Measurements from ENCODE around the gene ERVW-1.
"Not testable (repeated sequence)": the region's sequence is repeated elsewhere in the genome, so short reads cannot be mapped to it uniquely, and the experiment has no call there.

The ERVW-1 gene, protein sequence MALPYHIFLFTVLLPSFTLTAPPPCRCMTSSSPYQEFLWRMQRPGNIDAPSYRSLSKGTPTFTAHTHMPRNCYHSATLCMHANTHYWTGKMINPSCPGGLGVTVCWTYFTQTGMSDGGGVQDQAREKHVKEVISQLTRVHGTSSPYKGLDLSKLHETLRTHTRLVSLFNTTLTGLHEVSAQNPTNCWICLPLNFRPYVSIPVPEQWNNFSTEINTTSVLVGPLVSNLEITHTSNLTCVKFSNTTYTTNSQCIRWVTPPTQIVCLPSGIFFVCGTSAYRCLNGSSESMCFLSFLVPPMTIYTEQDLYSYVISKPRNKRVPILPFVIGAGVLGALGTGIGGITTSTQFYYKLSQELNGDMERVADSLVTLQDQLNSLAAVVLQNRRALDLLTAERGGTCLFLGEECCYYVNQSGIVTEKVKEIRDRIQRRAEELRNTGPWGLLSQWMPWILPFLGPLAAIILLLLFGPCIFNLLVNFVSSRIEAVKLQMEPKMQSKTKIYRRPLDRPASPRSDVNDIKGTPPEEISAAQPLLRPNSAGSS

DNA sequence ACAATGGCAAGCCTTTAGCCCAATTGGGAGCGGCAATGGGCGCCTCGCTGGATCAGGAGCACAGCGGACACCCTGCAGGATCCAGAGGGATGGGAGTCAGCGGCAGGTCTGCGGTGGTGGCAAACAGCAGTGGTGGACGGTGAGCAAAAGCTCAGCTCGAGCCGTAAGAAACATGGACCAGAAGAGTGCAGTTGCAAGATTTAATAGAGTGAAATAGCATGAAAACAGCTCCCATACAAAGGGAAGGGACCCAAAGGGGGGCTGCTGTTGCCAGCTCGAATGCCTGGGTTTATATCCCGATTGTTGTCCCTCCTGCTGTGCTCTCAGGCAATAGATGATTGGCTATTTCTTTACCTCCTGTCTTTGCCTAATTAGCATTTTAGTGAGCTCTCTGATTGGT, at the start of gene ERVW-1:
ERVW-1 (minus strand) TSS at position 266 of the 400 bp plus-strand sequence. CDS start 7,565 bp downstream, outside the sequence.
- DNase-seq, result not testable (repeated sequence)

DNA sequence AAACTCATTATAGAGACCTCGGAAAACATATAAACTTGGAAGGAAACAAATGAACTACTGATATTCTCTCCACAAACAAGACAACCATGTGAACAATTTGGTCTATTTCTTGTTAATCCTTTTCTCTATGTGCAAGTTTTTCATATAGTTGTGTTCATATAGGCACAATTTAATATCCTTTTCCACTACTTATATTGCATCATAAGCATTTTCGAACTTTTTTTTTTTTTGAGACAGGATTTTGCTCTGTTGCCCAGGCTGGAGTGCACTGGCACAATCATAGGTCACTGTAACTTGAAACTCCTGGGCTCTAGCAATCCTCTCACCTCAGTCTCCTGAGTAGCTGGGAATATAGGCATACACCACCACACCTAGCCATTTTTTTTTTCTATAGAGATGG, 45.4 kb upstream of the ERVW-1 start:
- no peak for DNase-seq

DNA sequence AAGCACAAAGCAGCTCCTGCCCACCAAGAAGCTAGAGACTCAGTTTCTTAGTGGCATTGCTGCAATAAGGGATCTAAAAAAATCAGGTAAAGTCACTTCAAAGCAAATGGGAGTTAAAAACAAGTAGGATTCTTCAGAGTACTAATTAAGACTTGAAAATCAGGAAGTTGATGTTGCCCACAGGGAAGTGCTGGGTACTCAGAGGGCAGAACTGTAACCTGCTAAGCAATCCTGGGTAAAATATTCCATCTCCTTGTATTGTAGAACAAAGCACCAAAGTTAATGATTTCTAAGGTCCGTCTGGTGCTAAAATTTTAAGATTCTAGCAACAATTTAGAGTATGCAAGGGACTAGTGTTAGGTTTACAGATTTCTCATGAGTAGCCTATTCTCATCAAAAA, 42.3 kb upstream of the ERVW-1 start:
- no peak for DNase-seq

DNA sequence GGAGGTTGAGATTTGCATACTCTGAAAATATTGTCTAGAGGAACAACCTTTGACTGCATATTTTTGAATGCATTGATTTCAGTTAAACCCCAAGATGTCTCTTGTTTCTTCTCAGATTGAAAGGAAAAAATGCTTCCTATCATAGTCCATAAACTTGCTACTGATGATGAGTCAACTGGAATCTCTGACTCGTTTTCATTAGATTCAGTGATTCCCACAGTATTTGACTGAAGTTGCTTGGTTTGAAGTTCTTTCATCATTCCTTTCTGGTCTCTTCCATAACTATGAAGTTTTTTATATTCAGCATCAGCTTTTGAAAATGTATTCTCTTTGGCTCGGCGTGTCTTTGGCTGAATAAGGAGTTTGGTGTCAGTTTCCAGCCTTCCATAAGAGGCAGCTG, 39.9 kb upstream of the ERVW-1 start:
- DNase-seq, result no peak

DNA sequence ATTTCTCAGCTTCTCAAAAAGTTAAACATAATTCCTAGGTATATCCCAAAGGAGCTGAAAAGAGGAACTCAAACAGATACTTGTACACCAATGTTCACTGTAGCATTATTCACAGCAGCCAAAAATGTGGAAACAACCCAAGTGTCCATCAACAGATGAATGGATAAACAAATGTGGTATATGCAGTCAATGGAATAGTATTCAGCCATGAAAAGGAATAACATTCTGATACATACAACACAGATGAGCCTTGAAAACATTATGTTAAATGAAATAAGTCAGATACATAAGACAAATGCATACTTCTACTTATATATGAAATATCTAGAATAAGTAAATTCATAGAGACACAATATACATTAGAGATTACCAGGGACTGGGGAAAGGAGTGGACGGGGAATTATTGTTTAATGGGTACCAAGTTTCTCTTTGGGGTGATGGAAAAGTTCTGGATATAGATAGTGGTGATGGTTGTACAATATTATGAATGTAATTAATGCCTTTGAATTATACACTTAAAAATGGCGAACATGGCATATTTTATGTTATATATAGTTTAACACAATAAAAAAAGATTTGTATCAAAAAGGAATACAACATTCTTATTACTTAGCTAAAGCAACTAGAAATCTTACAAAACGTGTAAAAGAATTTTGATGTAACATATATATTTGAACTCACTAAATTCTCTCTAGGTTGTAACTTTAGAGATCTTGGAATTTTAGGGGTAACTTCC, 35.6 kb upstream of the ERVW-1 start:
- DNase-seq, result no peak

DNA sequence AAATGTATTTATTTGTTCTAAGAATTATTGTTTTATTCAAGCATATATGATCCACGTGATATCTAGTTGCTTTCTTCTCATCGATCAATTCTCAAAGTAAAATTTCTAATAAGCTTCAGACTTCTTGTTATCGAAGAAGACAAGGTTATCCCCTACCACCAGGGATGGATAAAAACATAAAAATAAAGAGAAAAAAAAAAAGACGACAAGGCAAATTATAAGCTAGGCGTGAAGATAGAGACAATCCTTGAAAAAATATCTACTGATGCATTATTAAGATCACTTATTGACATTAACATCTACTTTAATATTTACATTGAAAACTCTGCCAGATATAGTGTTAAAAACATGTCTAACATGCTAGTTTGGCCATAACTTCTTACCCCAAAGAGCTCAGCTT, 31.2 kb upstream of the ERVW-1 start:
- no peak for DNase-seq

DNA sequence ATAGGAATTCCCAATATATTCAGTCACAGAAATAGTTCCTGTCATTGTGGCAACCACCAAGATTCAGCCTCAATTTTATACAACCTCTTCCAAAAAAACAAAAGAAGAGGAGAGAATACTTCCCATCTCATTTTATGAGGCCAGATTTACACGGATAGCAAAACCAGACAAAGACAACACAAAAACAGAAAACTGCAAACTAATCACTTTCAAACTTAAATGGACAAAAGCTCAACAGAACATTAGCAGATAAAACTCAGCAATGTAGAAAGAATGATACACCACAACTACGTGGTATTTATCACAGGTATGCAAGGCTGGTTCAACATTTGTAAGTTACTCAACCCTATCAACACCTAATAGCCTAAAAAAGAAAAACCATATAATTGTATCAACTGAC, 28.6 kb upstream of the ERVW-1 start:
- no peak for DNase-seq

DNA sequence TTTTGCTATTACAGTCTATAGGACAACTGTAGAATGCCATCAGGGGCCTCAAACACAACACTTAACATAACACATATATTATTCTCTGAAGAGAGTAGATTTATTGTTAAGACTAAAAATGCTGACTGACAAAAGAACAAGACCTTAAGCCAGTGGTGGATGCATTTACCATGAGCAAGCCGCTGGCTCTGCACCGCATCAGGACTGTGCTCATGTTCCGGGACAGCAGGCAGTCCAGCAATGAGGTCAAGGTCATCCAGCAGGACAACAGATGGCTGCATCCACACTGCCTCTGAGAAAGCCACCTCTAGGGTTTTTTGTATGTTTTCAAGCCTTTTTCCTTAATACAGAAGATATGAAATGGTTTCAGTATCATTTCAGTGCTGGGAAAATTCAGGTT, 26.8 kb upstream of the ERVW-1 start:
- DNase-seq, result no peak

DNA sequence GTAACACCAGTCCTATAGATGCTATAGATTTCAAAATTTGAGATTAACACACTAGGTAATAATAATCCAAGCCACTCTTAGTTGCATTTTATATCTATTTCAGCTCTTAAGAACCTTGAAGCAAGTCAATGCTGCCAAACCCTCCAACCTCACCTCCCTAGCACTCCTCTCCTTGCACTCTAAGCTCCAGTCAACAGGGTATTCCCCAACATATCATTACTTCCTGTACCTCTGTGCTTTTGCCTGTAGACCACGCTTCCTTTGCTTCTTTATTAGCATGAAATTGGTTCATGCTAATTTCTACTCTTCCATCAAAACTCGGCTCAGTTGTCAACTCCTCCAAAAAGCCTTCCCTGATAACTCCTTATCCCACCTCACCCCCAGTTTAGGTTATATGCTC, 26.0 kb upstream of the ERVW-1 start:
- DNase-seq, result no peak

DNA sequence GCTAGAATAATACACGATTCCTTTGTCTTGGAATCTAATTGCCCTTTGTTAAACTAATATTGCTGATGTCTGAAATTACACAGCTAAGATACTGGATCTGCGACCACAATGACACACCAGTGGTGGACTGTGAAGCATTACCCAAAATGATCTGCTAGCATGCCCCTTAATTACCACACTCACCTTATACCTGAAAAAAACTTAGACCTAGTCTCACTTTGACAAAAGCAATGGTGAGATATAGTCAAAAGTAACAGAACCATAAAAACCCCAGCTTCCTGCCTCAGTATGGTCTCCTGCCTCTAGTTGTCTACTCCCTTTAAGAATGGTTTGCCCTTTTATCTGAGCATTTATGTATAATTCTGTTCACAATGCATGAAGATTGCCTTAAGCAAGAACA, 20.8 kb upstream of the ERVW-1 start:
- DNase-seq, result no peak

DNA sequence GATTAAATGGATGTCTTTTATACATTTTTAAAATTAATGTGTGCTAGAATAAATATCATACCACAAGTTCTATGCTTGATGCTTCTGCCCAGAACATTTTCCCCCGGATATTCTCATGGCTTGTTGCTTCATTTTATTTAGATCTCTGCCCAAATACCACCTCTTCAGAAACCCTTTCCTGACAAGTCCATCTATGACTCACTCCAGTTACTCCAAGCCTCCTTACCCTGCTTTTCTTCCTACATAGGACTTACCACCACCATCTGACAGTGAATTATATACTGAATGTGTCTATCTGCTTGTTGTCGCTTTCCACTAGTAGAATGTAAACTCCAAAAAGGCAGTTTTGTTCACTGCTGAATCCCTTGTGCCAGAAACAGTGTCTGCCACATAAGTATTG, 19.1 kb upstream of the ERVW-1 start:
- no peak for DNase-seq

DNA sequence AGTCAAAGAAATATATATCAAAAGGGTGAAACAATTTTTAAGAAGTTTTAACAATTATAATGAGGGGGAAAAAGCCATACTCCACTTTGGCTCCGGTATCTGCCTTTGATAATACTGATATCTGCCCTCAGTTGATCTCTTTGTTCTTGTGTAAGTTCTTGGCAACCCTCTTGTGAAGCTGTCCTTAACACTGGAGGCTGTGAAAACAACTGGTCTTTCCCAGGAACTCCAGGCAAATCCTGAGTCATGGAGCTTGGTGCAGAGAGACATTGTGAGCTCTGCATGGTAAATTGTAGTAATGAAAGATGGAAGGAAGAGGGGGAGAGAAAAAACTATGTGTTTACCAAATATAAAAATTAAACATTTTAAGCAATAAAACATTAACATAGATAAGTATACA, 11.9 kb upstream of the ERVW-1 start:
- no peak for DNase-seq

DNA sequence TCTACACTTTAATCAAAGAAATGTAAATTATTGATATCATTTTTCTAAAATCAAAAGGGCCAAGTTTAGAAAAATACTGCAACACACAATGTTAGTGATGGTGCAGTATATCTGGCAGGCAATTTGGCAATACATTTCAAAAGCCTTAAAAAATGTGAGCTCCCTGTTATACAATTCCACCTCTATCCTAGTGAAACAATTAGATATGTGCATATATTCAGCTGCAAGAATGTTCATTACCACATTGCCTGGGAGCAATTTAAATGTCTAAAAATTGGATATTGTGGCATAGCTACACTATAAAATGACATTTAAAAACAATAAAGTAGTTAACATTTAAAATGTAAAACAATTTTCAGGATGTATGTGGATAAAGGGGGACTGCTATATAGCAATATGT, 10.1 kb upstream of the ERVW-1 start:
- DNase-seq, result no peak

DNA sequence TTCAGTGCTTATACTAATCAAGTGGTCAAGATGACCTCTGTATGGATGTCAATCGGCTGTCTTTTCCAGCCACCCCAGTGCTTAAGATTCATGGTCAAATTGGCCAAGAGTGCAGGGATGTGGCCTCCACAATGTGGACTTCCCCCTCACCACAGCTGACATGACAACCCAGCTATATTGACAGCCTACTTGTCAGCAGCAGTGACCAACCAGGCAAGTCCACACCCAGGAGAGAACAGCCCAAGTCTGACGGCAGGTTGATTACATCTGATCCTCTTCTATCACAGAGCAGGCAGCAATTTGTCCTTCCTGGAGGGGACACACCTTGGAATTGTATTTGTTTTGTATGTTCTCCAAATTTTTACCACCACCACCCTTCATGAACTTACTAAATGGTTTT, 8.2 kb upstream of the ERVW-1 start:
- DNase-seq, result no peak

DNA sequence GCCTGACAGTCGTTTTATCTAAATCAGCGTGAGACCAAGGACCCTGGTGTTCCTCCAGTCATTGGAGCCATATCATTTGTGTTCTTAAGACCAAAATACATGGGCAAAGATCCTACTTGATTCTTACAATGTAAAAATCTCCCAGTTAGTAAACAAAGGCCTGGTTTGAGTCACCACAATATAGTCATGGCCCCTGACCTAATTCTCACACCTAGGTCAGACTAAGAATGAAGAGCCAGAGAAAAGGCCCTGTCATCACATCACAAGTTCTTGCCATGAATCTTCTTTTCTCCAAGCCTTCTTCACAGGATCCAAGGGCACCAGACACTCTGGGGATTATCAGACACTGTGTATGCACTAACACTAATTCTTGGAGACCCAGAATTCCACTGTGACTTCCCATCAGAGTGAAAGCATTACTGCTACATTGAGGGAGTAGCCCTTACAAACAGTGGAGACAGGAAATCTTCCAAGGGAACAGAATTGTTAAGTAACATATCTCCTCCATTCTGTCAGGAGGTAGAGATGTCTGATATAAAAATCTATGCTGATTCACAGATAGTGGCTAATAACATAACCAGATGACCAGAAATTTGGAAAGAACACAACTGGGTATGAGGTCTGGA, 7.6 kb upstream of the ERVW-1 start:
- DNase-seq, result no peak

DNA sequence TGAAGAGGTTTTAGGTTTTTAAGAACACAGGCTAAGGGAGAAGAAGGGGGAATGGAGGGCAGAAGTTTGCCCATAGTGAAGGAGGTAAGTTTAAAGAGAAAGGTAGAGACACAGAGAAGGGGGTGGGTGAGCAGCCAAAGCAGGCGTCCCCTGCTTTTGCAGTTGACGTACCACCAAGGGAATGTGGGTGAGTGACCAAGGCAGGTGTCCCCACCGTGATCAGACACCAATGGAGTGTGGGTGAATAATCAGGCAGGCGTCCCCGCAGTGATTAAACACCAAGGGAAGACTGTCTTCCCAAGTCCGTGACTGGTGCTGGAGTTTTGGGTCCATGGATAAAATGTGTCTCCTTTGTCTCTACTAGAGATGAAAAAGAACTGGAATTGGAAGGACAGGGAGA, 6.5 kb upstream of the ERVW-1 start:
- not testable (repeated sequence) for DNase-seq

DNA sequence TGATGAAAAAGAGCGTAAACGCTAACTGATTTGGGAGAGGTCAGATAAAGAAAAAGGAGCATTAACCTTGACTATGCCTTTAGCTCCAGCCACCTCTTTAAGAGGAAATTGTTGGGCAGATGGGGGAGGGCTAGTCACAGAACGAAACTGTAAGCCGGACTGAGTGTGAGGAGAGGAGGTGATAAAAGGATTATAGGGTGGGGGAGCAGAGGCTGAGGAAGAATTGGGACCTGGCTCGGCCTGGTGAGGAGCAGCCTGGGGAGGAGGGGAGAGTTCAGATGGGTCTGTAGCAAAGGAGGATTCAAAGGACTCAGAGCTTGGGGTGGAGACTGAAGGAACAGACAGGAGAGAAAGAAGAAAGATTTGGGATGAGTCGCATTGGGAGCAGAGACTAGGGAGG, 5.9 kb upstream of the ERVW-1 start:
- DNase-seq, result not testable (repeated sequence)

DNA sequence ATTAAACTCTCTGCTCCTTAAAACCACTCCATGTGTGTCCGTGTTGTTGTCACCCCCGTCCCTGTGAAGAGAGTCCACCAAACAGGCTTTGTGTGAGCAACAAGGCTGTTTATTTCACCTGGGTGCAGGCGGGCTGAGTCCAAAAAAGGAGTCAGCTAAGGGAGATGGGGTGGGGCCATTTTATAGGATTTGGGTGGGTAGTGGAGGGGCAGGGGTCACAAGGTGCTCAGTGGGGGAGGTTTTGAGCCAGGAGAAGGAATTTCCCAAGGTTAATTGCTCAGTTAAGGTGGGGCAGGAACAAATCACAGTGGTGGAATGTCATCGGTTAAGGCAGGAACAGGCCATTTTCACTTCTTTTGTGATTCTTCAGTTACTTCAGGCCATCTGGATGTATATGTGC, 1.4 kb upstream of the ERVW-1 start:
- not testable (repeated sequence) for DNase-seq

DNA sequence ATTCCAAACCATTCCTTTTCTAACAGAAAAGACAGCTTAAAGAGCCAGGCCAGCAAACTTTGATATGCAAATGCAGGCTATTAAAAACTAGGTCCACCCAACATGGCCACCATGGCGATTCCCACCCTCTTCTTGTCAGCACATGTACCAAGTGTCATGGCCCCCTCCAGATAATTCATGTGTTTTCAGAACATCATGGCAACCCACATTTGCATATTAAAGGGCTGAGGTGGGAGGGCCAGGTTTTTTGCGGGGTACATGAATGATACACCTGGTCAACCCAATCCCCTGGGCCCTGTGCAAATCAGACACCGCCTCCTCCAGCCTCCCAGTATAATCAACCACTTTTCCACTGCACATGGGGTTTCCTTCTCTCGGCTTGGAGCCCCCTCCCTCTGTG, 965 bp upstream of the ERVW-1 start:
- DNase-seq, result no peak

DNA sequence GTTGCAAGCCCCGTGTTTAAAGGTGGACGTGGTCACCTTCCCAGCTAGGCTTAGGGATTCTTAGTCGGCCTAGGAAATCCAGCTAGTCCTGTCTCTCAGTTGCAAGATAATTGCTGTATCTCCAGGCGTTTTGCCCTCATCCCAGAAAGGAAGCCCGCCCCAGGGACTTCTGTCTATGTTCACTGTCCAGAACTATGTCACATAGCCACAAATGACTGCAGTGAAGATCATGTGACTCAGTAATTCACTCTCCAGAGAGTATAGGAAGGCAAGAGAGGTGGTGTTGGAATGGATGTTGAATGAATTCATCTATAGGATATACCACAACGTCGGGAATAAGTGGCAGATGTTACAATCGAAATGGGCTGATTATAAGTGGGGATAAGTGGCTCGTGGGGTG, 349 bp upstream of the ERVW-1 start:
- DNase-seq, result no peak

DNA sequence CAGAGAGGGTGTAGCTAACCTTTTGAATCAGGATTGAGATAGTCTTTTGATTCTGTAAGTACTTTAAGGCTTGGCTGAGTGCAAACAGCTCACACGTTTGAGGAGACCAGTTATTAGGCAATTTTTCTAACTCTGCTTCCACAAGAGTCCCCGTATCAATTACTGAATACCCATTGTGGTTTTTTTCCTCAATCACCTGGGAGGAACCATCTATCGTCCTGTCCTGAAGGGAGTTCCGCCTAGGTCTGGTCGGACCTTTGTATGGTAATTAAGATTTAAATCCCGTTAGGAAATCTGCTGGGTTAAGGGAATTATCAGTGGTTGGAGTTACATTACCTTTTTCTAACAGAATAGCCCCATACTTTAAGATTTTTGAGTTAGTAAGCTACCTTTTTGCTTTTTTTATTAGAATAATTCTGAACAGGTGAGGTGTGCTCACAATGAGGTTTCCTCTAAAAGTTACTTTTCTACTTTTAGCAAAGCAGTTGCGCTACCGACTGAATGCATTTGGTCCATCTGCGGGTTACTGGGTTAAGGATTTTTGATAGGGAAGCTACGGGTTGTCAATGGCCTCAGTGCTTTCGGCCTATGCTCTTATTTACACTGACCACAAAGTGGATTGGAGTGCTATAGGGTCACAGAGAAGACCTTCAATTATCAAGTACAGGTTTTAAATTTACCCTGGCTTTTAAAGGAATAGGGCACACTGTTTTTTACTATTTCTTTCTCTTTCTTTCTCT, 1.7 kb downstream of the ERVW-1 start:
- not testable (repeated sequence) for DNase-seq

DNA sequence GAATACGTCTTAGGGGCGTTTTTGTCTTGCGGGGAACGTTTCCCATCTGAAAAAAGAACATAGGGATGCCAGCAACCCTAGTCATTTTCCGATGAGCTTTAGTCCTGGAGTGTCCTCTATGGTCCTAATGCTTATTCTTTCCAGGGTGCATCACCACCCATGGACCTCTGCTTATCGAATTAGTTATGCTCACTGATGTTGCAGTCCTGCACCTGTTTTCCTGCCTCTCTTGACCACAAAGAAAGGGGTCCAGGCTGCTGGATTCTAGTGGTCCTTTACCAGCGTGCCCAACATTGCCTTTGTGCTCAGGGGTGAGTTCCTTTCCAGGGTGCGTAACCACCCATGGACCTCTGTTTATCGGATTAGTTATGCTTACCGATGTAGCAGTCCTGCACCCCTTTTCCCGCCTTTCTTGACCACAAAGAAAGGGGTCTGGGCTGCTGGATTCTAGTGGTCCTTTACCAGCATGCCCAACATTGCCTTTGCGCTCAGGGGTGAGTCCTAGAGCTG, 2.4 kb downstream of the ERVW-1 start:
- DNase-seq, result not testable (repeated sequence)

DNA sequence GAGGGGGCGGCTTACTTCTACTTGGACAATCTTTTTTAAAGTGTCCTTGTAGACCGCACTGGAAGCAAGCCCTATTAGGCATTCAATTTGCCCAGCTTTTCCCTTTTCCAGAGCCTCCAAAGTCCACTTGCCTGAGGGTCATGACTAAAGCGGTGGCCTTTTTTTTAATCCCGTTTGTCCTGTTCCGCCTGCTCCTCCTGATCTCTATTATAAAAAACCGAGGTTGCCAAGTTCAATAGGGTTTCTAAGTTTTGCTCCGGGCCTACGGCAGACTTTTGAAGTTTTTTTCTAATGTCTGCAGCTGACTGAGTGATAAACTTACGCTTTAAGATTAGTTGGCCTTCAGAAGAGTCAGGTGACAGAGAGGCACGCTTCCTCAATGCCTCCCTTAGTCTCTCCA, 3.8 kb downstream of the ERVW-1 start:
- not testable (repeated sequence) for DNase-seq

Measured in NCI-H446 treated with DMSO at 0.1 percent for 48 hours (cell line).